Measurements from ENCODE around the gene RAPGEF4.

RAPGEF4 gene

GRCh38 chr2:172843266-172843582 is 107.6 kb downstream of the RAPGEF4 start:
- H3K79me2 ChIP-seq (ENCODE audit: control insufficient read depth, insufficient read depth, low read length, unreplicated experiment): no peaks in the 10 kb centered on the region
- no peak overlapping the region for H2AFZ ChIP-seq (ENCODE audit: low read length, unreplicated experiment)
- H3K27me3 ChIP-seq (ENCODE audit: insufficient read depth, low read length): no peaks in the 10 kb centered on the region
- no peak overlapping the region for H3K4me3 ChIP-seq (ENCODE audit: low read depth, low read length)
- no peak overlapping the region for H3K27ac ChIP-seq (ENCODE audit: low read depth, low read length)
- no peaks in the 10 kb centered on the region for H3K36me3 ChIP-seq (ENCODE audit: insufficient read depth, low read length)
- no peaks in the 10 kb centered on the region for H3K4me1 ChIP-seq (ENCODE audit: control insufficient read depth, insufficient read depth, low read length, unreplicated experiment)

DNA sequence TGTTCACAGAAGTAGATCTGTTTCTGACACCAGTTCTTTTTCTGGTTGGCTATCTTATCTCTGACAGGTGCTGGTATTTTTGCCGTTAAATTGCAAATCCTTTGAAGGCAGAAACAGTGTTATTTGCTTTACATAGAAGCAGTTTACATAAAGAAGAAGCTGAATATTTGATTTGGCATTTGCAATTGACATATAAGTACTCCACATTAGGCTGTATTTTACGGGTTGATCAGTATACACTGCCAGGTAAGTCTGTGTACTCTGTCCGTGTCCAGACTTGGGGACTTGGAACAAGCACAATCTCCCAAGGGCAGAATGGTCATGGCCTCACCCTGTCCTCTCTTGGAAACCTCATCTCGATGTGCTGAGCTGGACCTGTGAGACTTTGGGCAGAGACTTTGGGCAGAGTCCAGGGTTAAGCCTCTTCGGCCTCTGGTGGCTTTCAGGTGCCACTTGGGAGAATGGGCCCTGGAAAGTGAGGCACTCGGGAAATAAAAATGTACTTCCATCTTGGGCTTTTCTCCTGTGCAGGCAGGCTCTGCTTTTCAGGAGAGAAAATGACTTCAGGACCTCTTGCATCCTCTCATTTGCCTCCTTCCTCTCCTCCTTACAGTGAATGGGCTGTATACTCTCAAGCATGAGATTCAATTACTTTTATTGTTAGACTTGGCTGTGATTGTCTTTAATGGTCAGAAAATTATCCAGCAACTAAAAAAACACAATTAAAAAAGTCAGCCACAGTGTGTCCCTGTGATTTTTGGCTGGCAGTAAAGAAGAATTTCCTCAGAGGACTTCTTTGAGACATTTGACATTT is 108.5 kb downstream of the RAPGEF4 start:
- H3K36me3 ChIP-seq (ENCODE audit: insufficient read depth, low read length): no peaks in the 10 kb centered on the region
- no peaks in the 10 kb centered on the region for H3K27me3 ChIP-seq (ENCODE audit: insufficient read depth, low read length)
- no peaks in the 10 kb centered on the region for H3K4me1 ChIP-seq (ENCODE audit: control insufficient read depth, insufficient read depth, low read length, unreplicated experiment)
- H3K79me2 ChIP-seq (ENCODE audit: control insufficient read depth, insufficient read depth, low read length, unreplicated experiment): no peaks in the 10 kb centered on the region
- no peak overlapping the region for H3K27ac ChIP-seq (ENCODE audit: low read depth, low read length)
- no peak overlapping the region for H2AFZ ChIP-seq (ENCODE audit: low read length, unreplicated experiment)
- no peak overlapping the region for H3K4me3 ChIP-seq (ENCODE audit: low read depth, low read length)

GRCh38 chr2:172845028-172845630 is 109.5 kb downstream of the RAPGEF4 start:
- Histone ChIP-seq H3K4me1 (ENCODE audit: control insufficient read depth, insufficient read depth, low read length, unreplicated experiment) (no peaks in the 10 kb centered on the region), H3K27me3 (ENCODE audit: insufficient read depth, low read length) (no peaks in the 10 kb centered on the region), H3K27ac (ENCODE audit: low read depth, low read length) (no peak overlapping the region), H2AFZ (ENCODE audit: low read length, unreplicated experiment) (no peak overlapping the region), H3K36me3 (ENCODE audit: insufficient read depth, low read length) (no peaks in the 10 kb centered on the region), H3K79me2 (ENCODE audit: control insufficient read depth, insufficient read depth, low read length, unreplicated experiment) (no peaks in the 10 kb centered on the region), H3K4me3 (ENCODE audit: low read depth, low read length) (no peak overlapping the region)

DNA sequence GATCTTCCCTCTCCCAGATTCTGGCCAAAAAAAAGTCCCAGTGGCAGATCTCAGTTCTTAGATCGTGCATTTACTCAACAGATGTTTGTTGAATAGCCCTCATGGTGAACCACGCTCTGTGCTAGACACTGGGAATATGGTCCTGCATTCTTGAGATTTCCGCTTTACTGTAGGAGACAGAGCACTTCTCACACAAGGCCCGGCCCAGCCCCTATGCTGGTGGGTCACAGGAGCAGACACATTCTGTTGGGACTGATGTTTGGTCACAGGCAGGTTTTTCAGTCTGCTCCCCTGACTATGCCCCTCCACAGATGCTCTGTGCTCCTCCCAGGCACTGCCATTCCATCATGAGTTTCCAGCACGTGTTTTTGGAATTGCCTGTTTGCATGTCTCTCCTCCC is 110.9 kb downstream of the RAPGEF4 start:
- Histone ChIP-seq H3K79me2 (ENCODE audit: control insufficient read depth, insufficient read depth, low read length, unreplicated experiment) (no peaks in the 10 kb centered on the region), H3K27ac (ENCODE audit: low read depth, low read length) (no peak overlapping the region), H3K4me3 (ENCODE audit: low read depth, low read length) (no peak overlapping the region), H3K27me3 (ENCODE audit: insufficient read depth, low read length) (no peaks in the 10 kb centered on the region), H3K36me3 (ENCODE audit: insufficient read depth, low read length) (no peaks in the 10 kb centered on the region), H3K4me1 (ENCODE audit: control insufficient read depth, insufficient read depth, low read length, unreplicated experiment) (no peaks in the 10 kb centered on the region), H2AFZ (ENCODE audit: low read length, unreplicated experiment) (no peak overlapping the region)

DNA sequence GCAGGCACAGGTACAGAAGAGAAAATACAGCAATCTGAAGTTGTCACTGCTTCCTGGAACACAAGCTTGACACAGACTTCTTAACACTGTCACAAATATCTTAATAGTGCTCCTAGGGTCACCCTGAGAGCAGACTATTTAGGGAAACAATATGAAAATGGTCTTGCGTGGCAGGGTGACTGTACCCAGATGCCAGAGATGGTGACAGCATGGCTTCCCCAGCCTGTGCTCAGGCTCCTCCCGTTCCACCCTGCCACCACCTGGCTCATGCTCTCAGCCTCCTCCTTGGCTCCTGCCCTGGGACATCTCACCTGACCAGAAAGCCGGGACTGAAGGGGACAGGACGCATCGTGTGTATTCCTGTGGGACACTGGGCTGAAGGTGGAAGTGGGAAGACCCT is 111.5 kb downstream of the RAPGEF4 start:
- Histone ChIP-seq H2AFZ (ENCODE audit: low read length, unreplicated experiment) (no peak overlapping the region), H3K79me2 (ENCODE audit: control insufficient read depth, insufficient read depth, low read length, unreplicated experiment) (no peaks in the 10 kb centered on the region), H3K27ac (ENCODE audit: low read depth, low read length) (no peak overlapping the region), H3K36me3 (ENCODE audit: insufficient read depth, low read length) (no peaks in the 10 kb centered on the region), H3K4me1 (ENCODE audit: control insufficient read depth, insufficient read depth, low read length, unreplicated experiment) (no peaks in the 10 kb centered on the region), H3K27me3 (ENCODE audit: insufficient read depth, low read length) (no peaks in the 10 kb centered on the region), H3K4me3 (ENCODE audit: low read depth, low read length) (no peak overlapping the region)

GRCh38 chr2:172848519-172848918 is 112.9 kb downstream of the RAPGEF4 start:
- Histone ChIP-seq H2AFZ (ENCODE audit: low read length, unreplicated experiment) (no peak overlapping the region), H3K4me3 (ENCODE audit: low read depth, low read length) (no peak overlapping the region), H3K4me1 (ENCODE audit: control insufficient read depth, insufficient read depth, low read length, unreplicated experiment) (no peaks in the 10 kb centered on the region), H3K27ac (ENCODE audit: low read depth, low read length) (no peak overlapping the region), H3K36me3 (ENCODE audit: insufficient read depth, low read length) (no peaks in the 10 kb centered on the region), H3K79me2 (ENCODE audit: control insufficient read depth, insufficient read depth, low read length, unreplicated experiment) (no peaks in the 10 kb centered on the region), H3K27me3 (ENCODE audit: insufficient read depth, low read length) (no peaks in the 10 kb centered on the region)

DNA sequence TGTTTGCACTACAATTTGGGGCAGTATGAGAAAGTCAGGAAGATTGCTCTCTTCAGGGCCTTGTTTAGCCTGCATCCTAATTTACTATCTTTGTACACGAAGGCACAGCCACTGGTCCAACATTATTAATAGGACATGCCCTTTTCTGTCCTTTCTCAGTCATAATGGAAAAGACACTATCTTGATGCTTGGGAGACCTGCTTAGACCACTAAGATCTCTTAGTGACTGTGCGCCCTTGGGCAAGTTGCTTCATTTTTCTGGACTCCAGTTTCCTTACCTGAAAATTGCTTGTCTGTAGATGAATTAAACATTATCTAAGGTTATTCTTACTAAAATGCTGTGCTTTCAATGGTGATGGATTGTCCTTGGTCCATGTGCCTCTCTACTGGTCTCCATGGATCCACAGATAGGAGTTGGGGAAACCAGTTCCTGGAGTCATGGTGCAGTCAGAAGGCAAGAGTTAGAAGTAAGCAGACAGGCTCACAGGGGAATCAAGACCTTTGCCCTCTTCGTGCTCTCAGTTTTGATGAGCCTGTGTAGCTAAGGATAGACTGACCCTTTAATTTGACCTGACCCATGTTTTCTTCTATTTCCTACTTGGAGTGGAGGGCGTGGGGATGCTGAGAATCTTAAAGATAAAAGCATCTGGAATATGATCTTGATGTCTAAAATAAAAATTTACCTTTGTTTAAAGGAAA is 114.0 kb downstream of the RAPGEF4 start:
- Histone ChIP-seq H3K4me3 (ENCODE audit: low read depth, low read length) (no peak overlapping the region), H3K27me3 (ENCODE audit: insufficient read depth, low read length) (no peaks in the 10 kb centered on the region), H3K27ac (ENCODE audit: low read depth, low read length) (no peak overlapping the region), H2AFZ (ENCODE audit: low read length, unreplicated experiment) (no peak overlapping the region), H3K79me2 (ENCODE audit: control insufficient read depth, insufficient read depth, low read length, unreplicated experiment) (no peaks in the 10 kb centered on the region), H3K36me3 (ENCODE audit: insufficient read depth, low read length) (no peaks in the 10 kb centered on the region), H3K4me1 (ENCODE audit: control insufficient read depth, insufficient read depth, low read length, unreplicated experiment) (no peaks in the 10 kb centered on the region)

GRCh38 chr2:172855588-172855987 is 119.9 kb downstream of the RAPGEF4 start:
- no peaks in the 10 kb centered on the region for H3K79me2 ChIP-seq (ENCODE audit: control insufficient read depth, insufficient read depth, low read length, unreplicated experiment)
- peaks cover 9% of the 10 kb centered on the region for H3K4me1 ChIP-seq (ENCODE audit: control insufficient read depth, insufficient read depth, low read length, unreplicated experiment)
- H3K36me3 ChIP-seq (ENCODE audit: insufficient read depth, low read length): no peaks in the 10 kb centered on the region
- H3K27me3 ChIP-seq (ENCODE audit: insufficient read depth, low read length): no peaks in the 10 kb centered on the region
- no peak overlapping the region for H3K4me3 ChIP-seq (ENCODE audit: low read depth, low read length)
- no peak overlapping the region for H2AFZ ChIP-seq (ENCODE audit: low read length, unreplicated experiment)
- H3K27ac ChIP-seq (ENCODE audit: low read depth, low read length): no peak overlapping the region

GRCh38 chr2:172856606-172857005 is 121.0 kb downstream of the RAPGEF4 start:
- H3K79me2 ChIP-seq (ENCODE audit: control insufficient read depth, insufficient read depth, low read length, unreplicated experiment): no peaks in the 10 kb centered on the region
- H2AFZ ChIP-seq (ENCODE audit: low read length, unreplicated experiment): no peak overlapping the region
- H3K36me3 ChIP-seq (ENCODE audit: insufficient read depth, low read length): no peaks in the 10 kb centered on the region
- no peaks in the 10 kb centered on the region for H3K27me3 ChIP-seq (ENCODE audit: insufficient read depth, low read length)
- H3K4me1 ChIP-seq (ENCODE audit: control insufficient read depth, insufficient read depth, low read length, unreplicated experiment): peaks cover 9% of the 10 kb centered on the region
- H3K4me3 ChIP-seq (ENCODE audit: low read depth, low read length): no peak overlapping the region
- H3K27ac ChIP-seq (ENCODE audit: low read depth, low read length): no peak overlapping the region

GRCh38 chr2:172858473-172858745 is 122.8 kb downstream of the RAPGEF4 start:
- Histone ChIP-seq H3K27me3 (ENCODE audit: insufficient read depth, low read length) (no peaks in the 10 kb centered on the region), H3K36me3 (ENCODE audit: insufficient read depth, low read length) (no peaks in the 10 kb centered on the region), H3K27ac (ENCODE audit: low read depth, low read length) (no peak overlapping the region), H3K4me1 (ENCODE audit: control insufficient read depth, insufficient read depth, low read length, unreplicated experiment) (peaks cover 9% of the 10 kb centered on the region), H3K4me3 (ENCODE audit: low read depth, low read length) (no peak overlapping the region), H3K79me2 (ENCODE audit: control insufficient read depth, insufficient read depth, low read length, unreplicated experiment) (no peaks in the 10 kb centered on the region), H2AFZ (ENCODE audit: low read length, unreplicated experiment) (no peak overlapping the region)
